B cell (primary cell): ENCODE results near the gene FHIT. TPM values are rescaled to one million over a fixed set of nuclear protein-coding genes. Genes with fewer than 3 reads are reported as not detected.

Source experiments
- ATAC-seq: fragments of 200-7000 bp; cut with Tn5 transposase; one replicate; pipeline ENCODE4 v1.10.0; 2021; ENCODE audit warnings: low read depth, mild to moderate bottlenecking, moderate number of reproducible peaks, moderate library complexity
- CTCF ChIA-PET: fragments of 350-600 bp; sonication (Branson Sonifier 250); formaldehyde crosslinking; loops from one replicate; lab custom pipeline; 2021; ENCODE audit warnings: antibody characterized with exemption, inconsistent platforms; lab: Charles Lee
- POLR2A ChIA-PET: fragments of 350-600 bp; sonication (Branson Sonifier 250); formaldehyde crosslinking; loops from one replicate; lab custom pipeline; 2021; ENCODE audit warnings: antibody characterized with exemption; lab: Charles Lee
- DNase-seq: peaks from one replicate; pipeline ENCODE4 v3.0.0; 2013
- H2AFZ ChIP-seq: 2 replicates; pipeline ENCODE4 v1.6.1; 2012; ENCODE audit warnings: mild to moderate bottlenecking, low read depth, low read length; ENCODE audit not compliant: insufficient read depth, poor library complexity, severe bottlenecking
- H3K27ac ChIP-seq, 2 donors: 1 replicate in 1 of 2; 2 replicates in 1 of 2; pipeline ENCODE4 v1.5.1; 2012 to 2013; ENCODE audit warnings: low read length in 2 of 2, mild to moderate bottlenecking in 2 of 2, moderate library complexity in 1 of 2
- H3K27me3 ChIP-seq, 4 experiments: fragments of 200-600 bp in 1 of 4; sonication (generic) in 1 of 4; replicated peaks in 1 of 4; 1 replicate in 2 of 4; 2 replicates in 2 of 4; pipeline versions ENCODE4 v1.6.1 to v1.7.0; 2013 to 2016; ENCODE audit warnings: low read length in 3 of 4, mild to moderate bottlenecking in 2 of 4, mixed read lengths in 1 of 4, moderate library complexity in 1 of 4; ENCODE audit not compliant: insufficient read depth in 4 of 4, control insufficient read depth in 3 of 4; ENCODE audit errors: control extremely low read depth in 1 of 4
- H3K36me3 ChIP-seq, 2 experiments: replicated peaks in 1 of 2; 1 replicate in 1 of 2; 2 replicates in 1 of 2; pipeline versions ENCODE4 v1.6.1 to v1.7.1; 2013; ENCODE audit warnings: low read length in 1 of 2; ENCODE audit not compliant: insufficient read depth in 2 of 2, control insufficient read depth in 1 of 2; ENCODE audit errors: control extremely low read depth in 1 of 2, extremely low read depth in 1 of 2
- H3K4me1 ChIP-seq, 2 donors: fragments of 200-600 bp in 1 of 2; sonication (generic) in 1 of 2; 1 replicate in 1 of 2; 2 replicates in 1 of 2; pipeline versions ENCODE4 v1.5.1 to v1.6.1; 2013 to 2017; ENCODE audit warnings: low read length in 2 of 2; ENCODE audit not compliant: control insufficient read depth in 2 of 2, insufficient read depth in 2 of 2
- H3K4me2 ChIP-seq: replicated peaks from 2 replicates; pipeline ENCODE3; 2012; ENCODE audit warnings: mild to moderate bottlenecking, low read depth, low read length; ENCODE audit not compliant: poor library complexity, severe bottlenecking
- H3K4me3 ChIP-seq, 5 experiments: fragments of 200-600 bp in 1 of 5; sonication (generic) in 1 of 5; 1 replicate in 3 of 5; 2 replicates in 2 of 5; pipeline versions ENCODE4 v1.5.1 to v1.7.0; 2011 to 2016; ENCODE audit warnings: low read length in 4 of 5, mild to moderate bottlenecking in 4 of 5, low read depth in 2 of 5, control low read depth in 1 of 5, moderate library complexity in 1 of 5; ENCODE audit not compliant: insufficient read depth in 1 of 5; ENCODE audit errors: control extremely low read depth in 1 of 5, extremely low read depth in 1 of 5
- H3K79me2 ChIP-seq: fragments of 200-600 bp; sonication (generic); one replicate; pipeline ENCODE4 v1.6.0; 2016; ENCODE audit warnings: low read length; ENCODE audit not compliant: control insufficient read depth, insufficient read depth
- H3K9ac ChIP-seq: fragments of 200-600 bp; sonication (generic); 2 replicates; pipeline ENCODE4 v1.6.1; 2017; ENCODE audit warnings: mild to moderate bottlenecking, low read length, moderate library complexity
- H3K9me3 ChIP-seq, 3 donors: one replicate each; pipeline versions ENCODE4 v1.6.1 to v1.7.1; 2013; ENCODE audit warnings: low read length in 2 of 3; ENCODE audit not compliant: control insufficient read depth in 2 of 3, insufficient read depth in 1 of 3; ENCODE audit errors: control extremely low read depth in 1 of 3
- H4K20me1 ChIP-seq: 2 replicates; pipeline ENCODE4 v1.6.0; 2012; ENCODE audit warnings: mild to moderate bottlenecking, low read length; ENCODE audit not compliant: insufficient read depth, control insufficient read depth, poor library complexity, severe bottlenecking
- H3K27ac Mint-ChIP-seq: one replicate; pipeline ENCODE4 v1.8.0; 2021; ENCODE audit warnings: mixed read lengths
- H3K27me3 Mint-ChIP-seq: one replicate; pipeline ENCODE4 v1.8.0; 2021; ENCODE audit warnings: mixed read lengths
- H3K4me1 Mint-ChIP-seq: one replicate; pipeline ENCODE4 v1.8.0; 2021; ENCODE audit warnings: mixed read lengths
- H3K4me3 Mint-ChIP-seq: one replicate; pipeline ENCODE4 v1.8.0; 2021; ENCODE audit warnings: mixed read lengths
- H3K9me3 Mint-ChIP-seq: one replicate; pipeline ENCODE4 v1.8.0; 2022; ENCODE audit warnings: mixed read lengths; ENCODE audit not compliant: insufficient read depth
- CTCF ChIP-seq: fragments of 200-600 bp; IDR thresholded peaks from one replicate; pipeline ENCODE4 v1.8.0; 2022; ENCODE audit warnings: antibody characterized with exemption, mild to moderate bottlenecking
- EZH2 ChIP-seq: IDR thresholded peaks from 2 replicates; pipeline ENCODE4 v1.6.1; 2012; ENCODE audit warnings: borderline replicate concordance, low read depth, mild to moderate bottlenecking, moderate library complexity, low read length; ENCODE audit not compliant: insufficient read depth, poor library complexity, severe bottlenecking
- whole genome bisulfite sequencing: methylation state at CpG from one replicate; pipeline ENCODE4 v1.1.5; 2013; ENCODE audit warnings: missing lambda C conversion rate; ENCODE audit not compliant: insufficient coverage; 5-methylcytosine and 5-hydroxymethylcytosine counted together
- intact Hi-C: fragments of 100-400 bp; cut with micrococcal nuclease; formaldehyde crosslinking; loops from one replicate; pipeline ENCODE4 v1.10.0; 2022
- polyA plus RNA-seq: library from polyadenylated mRNA; depleted of rRNA; stranded (reverse); fragments of >200 nt; gene quantifications from 2 replicates; pipeline ENCODE4 v1.2.3, GENCODE V29; 2012
- total RNA-seq, 2 donors: library from RNA; stranded (reverse); fragments of 120-200 nt in 1 of 2; gene quantifications; 1 replicate in 1 of 2; 2 replicates in 1 of 2; pipeline versions ENCODE4 v1.2.3 to v1.2.4, GENCODE V29; 2013 to 2022

FHIT gene
- total and polyA plus RNA-seq, 2 donors (not counting 1 experiment from before 2014, with no cell fraction given): 1.7 to 7.8 TPM

DNA sequence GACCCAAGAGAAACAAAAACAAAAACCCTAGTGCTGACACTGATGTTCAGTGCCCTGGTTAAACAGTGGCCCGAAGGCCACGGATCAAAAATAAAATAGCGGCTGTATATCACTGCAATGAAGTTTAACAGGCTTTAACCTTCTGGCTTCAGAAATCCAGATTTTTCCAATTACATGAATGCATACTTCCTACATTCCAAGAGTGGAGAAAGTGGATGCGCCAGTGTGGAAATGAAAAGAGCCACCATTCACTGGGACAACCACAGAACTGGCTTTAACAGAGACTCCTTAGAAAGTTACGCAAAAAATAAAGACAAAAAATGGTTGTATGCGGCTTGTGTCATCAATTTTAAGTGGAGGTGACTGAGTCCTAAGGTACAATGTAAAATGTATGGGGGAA lies 522.2 kb downstream of the FHIT start:
- Histone ChIP-seq H3K9ac (no peak overlapping the region), H3K9me3 (peaks cover 0 to 6% (median 0%) of the 10 kb centered on the region in 3 donors), H3K4me2 (no peak overlapping the region), H3K27me3 (no peaks in the 10 kb centered on the region), H3K27ac (no peak overlapping the region), H3K79me2 (no peaks in the 10 kb centered on the region), H3K4me3 (no peak overlapping the region), H3K4me1 (no peaks in the 10 kb centered on the region), H3K36me3 (no peaks in the 10 kb centered on the region), H4K20me1 (no peaks in the 10 kb centered on the region), H2AFZ (no peak overlapping the region)
- Mint-ChIP-seq H3K27ac (no peak overlapping the region), H3K27me3 (no peaks in the 10 kb centered on the region), H3K4me1 (no peaks in the 10 kb centered on the region), H3K9me3 (peaks cover 5% of the 10 kb centered on the region), H3K4me3 (no peak overlapping the region)
- TF ChIP-seq CTCF (no peak), EZH2 (no peak)
- 96% methylated on average over 5 of the region's 6 CpGs for WGBS
- ChIA-PET CTCF (no interaction called here), POLR2A (no interaction called here)
- no peak for DNase-seq
- intact Hi-C loops: no loop called here
- no peak for ATAC-seq

GRCh38 chr3:60728006-60728405 lies 523.2 kb downstream of the FHIT start:
- no peak for TF ChIP-seq EZH2
- TF ChIP-seq CTCF: no peak
- intact Hi-C loops: no loop called here

More at GRCh38 chr3:60728006-60728405, 523.2 kb downstream of the FHIT start:
- H3K9me3 ChIP-seq: peaks cover 0 to 6% (median 0%) of the 10 kb centered on the region in 3 donors
- no peaks in the 10 kb centered on the region for H3K4me1 Mint-ChIP-seq
- ATAC-seq: no peak
- H3K36me3 ChIP-seq: no peaks in the 10 kb centered on the region
- H3K9me3 Mint-ChIP-seq: peaks cover 5% of the 10 kb centered on the region
- DNase-seq: no peak
- no peak overlapping the region for H3K27ac ChIP-seq
- no peaks in the 10 kb centered on the region for H3K27me3 ChIP-seq
- CTCF ChIA-PET: no interaction called here
- H3K4me3 ChIP-seq: no peak overlapping the region
- POLR2A ChIA-PET: no interaction called here
- no peak overlapping the region for H3K9ac ChIP-seq
- H3K4me2 ChIP-seq: no peak overlapping the region
- H3K4me1 ChIP-seq: no peaks in the 10 kb centered on the region
- no peak overlapping the region for H3K4me3 Mint-ChIP-seq
- no peak overlapping the region for H2AFZ ChIP-seq
- no peaks in the 10 kb centered on the region for H3K27me3 Mint-ChIP-seq
- WGBS: 50% methylated on average over 1 of the region's 1 CpG
- no peaks in the 10 kb centered on the region for H3K79me2 ChIP-seq
- H3K27ac Mint-ChIP-seq: no peak overlapping the region
- H4K20me1 ChIP-seq: no peaks in the 10 kb centered on the region
